Nephron progenitor cell (in vitro differentiated cells): Measurements from ENCODE around the gene TCF7L2.

ENCODE experiments used
- DNase-seq: peaks from one replicate; pipeline ENCODE4 v3.0.0; 2021
- H3K27ac Mint-ChIP-seq: 2 replicates; pipeline ENCODE4 v1.8.0; 2021; ENCODE audit warnings: mild to moderate bottlenecking, moderate library complexity, mixed read lengths
- H3K27me3 Mint-ChIP-seq: 2 replicates; pipeline ENCODE4 v1.8.0; 2021; ENCODE audit warnings: mild to moderate bottlenecking, low read depth, mixed read lengths; ENCODE audit not compliant: poor library complexity
- H3K36me3 Mint-ChIP-seq: 2 replicates; pipeline ENCODE4 v1.8.0; 2021; ENCODE audit warnings: low read depth, mixed read lengths
- H3K4me1 Mint-ChIP-seq: 2 replicates; pipeline ENCODE4 v1.8.0; 2021; ENCODE audit warnings: mixed read lengths
- H3K4me3 Mint-ChIP-seq: 2 replicates; pipeline ENCODE4 v1.8.0; 2021; ENCODE audit warnings: mild to moderate bottlenecking, moderate library complexity, mixed read lengths
- H3K9me3 Mint-ChIP-seq: 2 replicates; pipeline ENCODE4 v1.8.0; 2021; ENCODE audit warnings: mild to moderate bottlenecking, moderate library complexity, mixed read lengths
- TF ChIP-seq, protein P1 (sequence below): fragments of 200-600 bp; sonication (generic); IDR thresholded peaks from 2 replicates; pipeline ENCODE4 v1.5.0; 2021; ENCODE audit warnings: antibody characterized with exemption

The TCF7L2 gene

DNA sequence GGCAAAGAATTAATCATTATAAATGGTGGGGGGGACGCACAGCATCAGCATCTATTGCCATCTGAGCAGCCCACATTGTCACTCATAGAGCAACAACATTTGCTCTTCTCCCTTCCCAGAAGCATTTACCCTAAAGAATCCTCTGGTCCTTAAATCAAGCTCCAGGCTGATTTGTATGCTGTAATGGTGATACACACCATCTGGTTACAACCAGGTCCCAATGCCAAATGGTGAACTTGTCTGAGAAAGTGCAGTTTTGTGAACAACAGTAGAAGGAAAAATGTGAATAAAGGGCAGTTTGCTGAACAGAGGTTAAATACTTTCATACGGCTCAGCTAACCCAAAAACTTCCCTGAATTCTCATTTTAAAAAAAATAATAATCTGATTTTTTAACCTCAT lies 38.8 kb upstream of the TCF7L2 start:
- peaks cover 32% of the 10 kb centered on the region for H3K27me3 Mint-ChIP-seq
- TF ChIP-seq, protein P1, sequence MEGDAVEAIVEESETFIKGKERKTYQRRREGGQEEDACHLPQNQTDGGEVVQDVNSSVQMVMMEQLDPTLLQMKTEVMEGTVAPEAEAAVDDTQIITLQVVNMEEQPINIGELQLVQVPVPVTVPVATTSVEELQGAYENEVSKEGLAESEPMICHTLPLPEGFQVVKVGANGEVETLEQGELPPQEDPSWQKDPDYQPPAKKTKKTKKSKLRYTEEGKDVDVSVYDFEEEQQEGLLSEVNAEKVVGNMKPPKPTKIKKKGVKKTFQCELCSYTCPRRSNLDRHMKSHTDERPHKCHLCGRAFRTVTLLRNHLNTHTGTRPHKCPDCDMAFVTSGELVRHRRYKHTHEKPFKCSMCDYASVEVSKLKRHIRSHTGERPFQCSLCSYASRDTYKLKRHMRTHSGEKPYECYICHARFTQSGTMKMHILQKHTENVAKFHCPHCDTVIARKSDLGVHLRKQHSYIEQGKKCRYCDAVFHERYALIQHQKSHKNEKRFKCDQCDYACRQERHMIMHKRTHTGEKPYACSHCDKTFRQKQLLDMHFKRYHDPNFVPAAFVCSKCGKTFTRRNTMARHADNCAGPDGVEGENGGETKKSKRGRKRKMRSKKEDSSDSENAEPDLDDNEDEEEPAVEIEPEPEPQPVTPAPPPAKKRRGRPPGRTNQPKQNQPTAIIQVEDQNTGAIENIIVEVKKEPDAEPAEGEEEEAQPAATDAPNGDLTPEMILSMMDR, result no peak
- H3K27ac Mint-ChIP-seq, result no peak overlapping the region
- H3K36me3 Mint-ChIP-seq, result no peaks in the 10 kb centered on the region
- peaks cover 31% of the 10 kb centered on the region for H3K4me1 Mint-ChIP-seq
- H3K9me3 Mint-ChIP-seq, result no peaks in the 10 kb centered on the region
- no peak for DNase-seq
- no peak overlapping the region for H3K4me3 Mint-ChIP-seq

- TF ChIP-seq, protein P1, result no peak
- peaks cover 34% of the 10 kb centered on the region for H3K27me3 Mint-ChIP-seq
- H3K27ac Mint-ChIP-seq, result no peak overlapping the region
- no peak overlapping the region for H3K4me3 Mint-ChIP-seq
- H3K36me3 Mint-ChIP-seq, result no peaks in the 10 kb centered on the region
- H3K4me1 Mint-ChIP-seq, result peaks cover 32% of the 10 kb centered on the region
- no peak for DNase-seq
- H3K9me3 Mint-ChIP-seq, result no peaks in the 10 kb centered on the region
Measured at GRCh38 chr10:112912410-112912928, 37.6 kb upstream of the TCF7L2 start.

GRCh38 chr10:112913255-112913654 lies 36.8 kb upstream of the TCF7L2 start:
- no peaks in the 10 kb centered on the region for H3K9me3 Mint-ChIP-seq
- no peak overlapping the region for H3K4me3 Mint-ChIP-seq
- H3K27me3 Mint-ChIP-seq, result peaks cover 34% of the 10 kb centered on the region
- no peaks in the 10 kb centered on the region for H3K36me3 Mint-ChIP-seq
- no peak for DNase-seq
- H3K27ac Mint-ChIP-seq, result no peak overlapping the region
- peaks cover 37% of the 10 kb centered on the region for H3K4me1 Mint-ChIP-seq
- TF ChIP-seq, protein P1, result no peak

DNA sequence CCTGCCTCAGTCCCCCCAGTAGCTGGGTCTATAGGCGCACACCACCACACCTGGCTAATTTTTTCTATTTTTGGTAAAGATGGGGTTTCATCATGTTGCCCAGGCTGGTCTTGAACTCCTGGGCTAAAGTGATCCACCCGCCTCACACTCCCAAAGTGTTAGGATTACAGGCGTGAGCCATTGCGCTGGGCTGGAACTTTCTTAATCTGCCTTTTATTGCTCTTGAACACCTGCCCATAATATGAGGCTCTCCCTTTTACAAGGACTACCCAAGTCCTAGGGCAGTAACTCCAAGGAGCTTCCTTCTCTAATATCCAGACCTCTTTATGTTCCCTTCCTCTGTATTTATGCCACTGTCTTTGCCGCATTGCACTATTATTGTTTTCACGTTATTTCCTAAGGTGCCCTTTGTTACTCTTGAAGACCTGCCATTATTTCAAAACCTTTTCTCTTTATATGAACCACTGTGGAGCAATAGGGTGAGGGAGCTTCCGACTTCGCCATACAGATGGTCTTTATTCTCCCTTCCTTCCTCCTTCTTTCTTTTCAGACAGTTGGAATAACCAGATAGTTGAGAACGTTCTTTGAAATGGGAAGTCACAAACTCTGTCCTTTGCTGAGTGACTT lies 36.3 kb upstream of the TCF7L2 start:
- Mint-ChIP-seq H3K4me1 (peaks cover 41% of the 10 kb centered on the region), H3K27ac (no peak overlapping the region), H3K9me3 (no peaks in the 10 kb centered on the region), H3K27me3 (peaks cover 34% of the 10 kb centered on the region), H3K4me3 (no peak overlapping the region), H3K36me3 (no peaks in the 10 kb centered on the region)
- no peak for DNase-seq
- TF ChIP-seq, protein P1, result no peak

- no peak for DNase-seq
- Mint-ChIP-seq H3K27ac (no peak overlapping the region), H3K4me3 (no peak overlapping the region), H3K36me3 (no peaks in the 10 kb centered on the region), H3K4me1 (peaks cover 47% of the 10 kb centered on the region), H3K9me3 (no peaks in the 10 kb centered on the region), H3K27me3 (peaks cover 34% of the 10 kb centered on the region)
- TF ChIP-seq, protein P1, result no peak
Measured at GRCh38 chr10:112914288-112914952, 35.6 kb upstream of the TCF7L2 start.
